ENCODE data around the gene MTFMT.

The MTFMT gene

DNA sequence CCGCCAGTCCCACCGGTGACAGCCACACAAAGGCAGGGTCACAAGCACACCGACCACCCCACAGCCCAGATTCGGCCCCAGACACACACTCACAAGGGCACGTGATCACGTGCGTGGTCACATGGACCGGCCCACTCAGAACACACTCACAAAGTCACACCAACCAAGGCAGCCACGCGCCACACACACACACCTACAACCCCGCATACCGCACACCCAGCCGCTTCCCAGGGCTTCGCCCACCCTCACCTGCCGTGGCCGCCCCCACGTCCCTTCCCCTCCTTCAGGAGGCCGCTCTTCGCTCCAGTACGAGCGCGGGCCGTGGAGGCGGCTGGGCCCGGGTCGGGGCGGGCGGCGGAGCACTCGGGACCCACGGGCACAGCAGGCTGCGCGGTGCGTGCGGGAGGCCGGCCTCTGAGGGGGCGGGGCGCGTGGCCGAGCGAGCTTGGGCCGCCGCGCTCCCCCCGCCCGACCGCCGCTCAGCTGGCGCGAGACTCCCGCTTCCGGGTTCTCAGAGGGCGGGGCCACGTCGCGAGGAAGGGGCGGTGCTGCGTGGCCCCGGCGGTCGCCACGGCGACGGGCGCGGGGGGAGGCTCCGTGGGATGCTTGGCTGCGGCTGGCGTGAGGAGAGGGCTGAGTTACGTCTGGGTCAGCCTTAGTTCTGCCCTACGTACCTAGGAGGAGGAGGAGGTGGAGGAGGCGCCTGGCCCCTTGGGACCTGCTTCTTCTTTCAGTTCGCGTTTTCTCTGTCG, 39.8 kb downstream of the MTFMT start, which contains the start of gene SPG21:
TSS of gene SPG21 (minus strand) at position 499 of the 752 bp plus-strand sequence. CDS start 6,345 bp downstream, outside the sequence.
- DNase-seq (ENCODE audit: extremely low read depth in 1 of 2, low read depth in 1 of 2), result peak; percentile 83 to 86

DNA sequence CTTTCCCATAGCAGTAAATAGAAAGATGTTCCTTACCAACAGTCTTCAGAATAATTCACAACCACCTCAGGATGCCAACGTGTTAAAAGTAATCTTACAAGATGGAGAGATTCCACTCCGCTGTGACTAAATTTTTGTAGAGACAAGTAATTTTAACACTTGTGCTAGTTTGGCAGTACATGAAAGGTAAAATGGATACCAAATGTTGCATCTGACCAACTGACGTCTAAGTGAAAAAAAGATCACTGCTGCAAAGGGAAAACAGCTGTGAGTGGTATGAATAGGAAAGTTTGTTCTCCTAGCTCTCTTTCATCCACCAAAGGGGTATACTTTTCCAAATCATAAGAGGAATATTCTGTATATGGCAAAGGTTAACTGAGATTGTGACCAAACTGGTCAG, 42.3 kb downstream of the MTFMT start:
- DNase-seq (ENCODE audit: extremely low read depth in 1 of 2, low read depth in 1 of 2), result no peak

DNA sequence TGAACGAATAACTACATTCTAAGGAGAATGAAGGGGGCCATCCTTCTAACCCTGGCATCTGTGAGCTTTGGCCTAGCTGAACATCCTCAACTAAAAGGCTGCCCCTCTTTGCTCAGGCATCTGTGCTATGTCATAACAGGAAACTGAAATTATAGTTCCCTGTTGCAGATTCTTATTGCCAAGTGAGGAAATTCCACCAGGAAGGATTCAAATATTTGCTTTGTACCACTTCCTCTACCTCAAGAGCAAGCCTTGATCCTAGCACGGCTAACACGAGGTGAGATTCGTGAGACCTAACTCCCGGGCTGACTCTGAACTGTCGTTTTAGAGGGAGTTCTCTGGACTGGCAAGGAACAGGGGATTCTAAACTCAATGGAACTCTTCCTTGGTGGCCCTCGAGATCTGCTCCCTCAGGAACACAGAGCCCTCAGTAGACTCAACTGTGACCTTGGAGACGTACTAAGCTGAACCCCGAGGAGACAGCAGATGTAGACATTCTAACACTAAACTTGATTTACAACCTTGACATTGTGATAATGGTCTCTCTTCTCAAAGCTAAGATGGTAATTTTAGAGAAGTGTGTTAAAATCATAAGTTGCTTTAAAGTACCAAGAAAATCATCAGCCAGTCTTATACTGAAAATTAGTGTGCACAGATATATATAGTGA, 43.9 kb downstream of the MTFMT start:
- DNase-seq (ENCODE audit: extremely low read depth in 1 of 2, low read depth in 1 of 2), result no peak

DNA sequence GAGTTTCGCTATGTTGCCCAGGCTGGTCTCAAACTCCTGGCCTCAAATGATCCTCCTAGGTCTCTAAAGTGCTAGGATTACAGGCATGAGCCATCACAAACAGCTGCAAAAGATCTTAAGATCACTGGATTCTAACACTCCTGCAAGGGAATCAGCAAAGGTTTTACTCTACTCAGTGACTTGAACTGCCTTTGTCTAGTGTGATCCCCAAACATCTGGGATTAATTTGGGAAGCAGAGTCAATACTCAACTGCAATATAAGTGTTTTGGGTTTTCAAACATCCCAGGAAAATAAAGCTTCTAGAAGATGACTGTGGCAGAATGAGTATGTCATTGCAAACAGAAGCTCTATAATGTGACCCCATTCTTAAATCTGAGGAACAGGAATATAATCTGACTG, 47.0 kb downstream of the MTFMT start:
- DNase-seq (ENCODE audit: extremely low read depth in 1 of 2, low read depth in 1 of 2), result no peak

DNA sequence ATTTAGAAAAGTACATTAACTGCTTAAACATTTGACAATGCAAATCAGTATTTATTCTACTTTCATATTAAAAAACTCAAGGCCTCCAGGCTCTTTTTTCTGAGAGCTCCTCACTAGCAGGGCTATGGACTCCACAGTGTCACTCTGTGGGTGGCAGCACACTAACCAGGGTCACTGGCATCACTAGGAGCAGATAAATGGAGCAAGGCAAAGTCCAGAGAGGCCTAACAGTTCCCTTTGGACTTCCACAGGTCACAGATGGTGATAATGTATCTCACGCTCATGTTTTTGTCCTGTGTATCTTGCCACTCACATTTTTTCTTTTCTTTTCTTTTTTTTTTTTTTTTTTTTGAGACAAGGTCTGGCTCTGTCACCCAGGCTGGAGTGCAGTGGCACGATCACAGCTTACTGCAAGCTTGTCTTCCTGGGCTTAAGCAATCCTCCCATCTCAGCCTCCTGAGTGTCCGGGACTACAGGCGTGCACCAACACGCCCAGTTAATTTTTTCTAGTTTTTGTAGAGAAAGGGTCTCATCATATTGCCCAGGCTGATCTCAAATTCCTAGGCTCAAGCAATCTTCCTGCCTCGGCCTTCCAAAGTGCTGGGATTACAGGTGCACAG, 47.5 kb downstream of the MTFMT start:
- DNase-seq (ENCODE audit: extremely low read depth in 1 of 2, low read depth in 1 of 2), result no peak

DNA sequence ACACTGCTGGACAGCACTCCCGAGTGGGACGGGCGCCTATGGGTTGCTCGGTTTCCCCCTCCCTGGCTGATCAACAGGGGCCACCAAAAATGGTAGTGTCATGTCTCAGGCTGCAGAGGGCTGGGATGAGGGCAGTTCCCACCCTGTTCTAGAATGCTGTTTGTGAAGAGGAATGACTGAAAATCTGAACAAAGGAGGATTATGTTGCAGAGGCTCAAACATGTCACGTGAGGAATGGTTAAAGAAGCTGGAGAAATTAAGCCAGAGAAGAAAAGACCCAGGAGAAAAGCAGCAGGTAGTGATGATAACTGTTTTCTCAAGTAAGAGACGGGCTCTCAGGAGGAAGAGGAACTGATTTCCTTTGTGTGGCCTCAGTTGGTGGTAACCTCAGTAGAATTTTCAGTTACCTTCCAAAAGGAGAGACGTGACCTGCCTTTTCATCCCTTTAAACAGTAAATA, 50.2 kb downstream of the MTFMT start:
- DNase-seq (ENCODE audit: extremely low read depth in 1 of 2, low read depth in 1 of 2), result no peak

DNA sequence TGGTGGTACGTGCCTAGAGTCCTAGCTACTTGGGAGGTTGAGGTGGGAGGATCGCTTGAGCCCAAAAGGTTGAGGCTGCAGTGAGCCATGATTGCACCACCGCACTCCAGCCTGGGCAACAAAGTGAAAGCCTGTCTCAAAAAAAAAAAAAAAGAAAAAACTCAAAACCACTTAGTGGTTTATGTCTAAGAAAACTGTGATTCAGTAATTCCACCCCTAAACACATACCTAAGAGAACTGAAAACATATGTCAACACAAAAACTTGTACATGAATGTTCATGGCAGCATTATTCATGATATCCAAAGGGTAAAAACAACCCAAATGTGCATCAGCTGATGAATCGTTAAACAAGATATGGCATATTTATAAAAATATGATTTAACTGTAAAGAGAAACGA, 54.0 kb downstream of the MTFMT start:
- DNase-seq (ENCODE audit: extremely low read depth in 1 of 2, low read depth in 1 of 2), result no peak

DNA sequence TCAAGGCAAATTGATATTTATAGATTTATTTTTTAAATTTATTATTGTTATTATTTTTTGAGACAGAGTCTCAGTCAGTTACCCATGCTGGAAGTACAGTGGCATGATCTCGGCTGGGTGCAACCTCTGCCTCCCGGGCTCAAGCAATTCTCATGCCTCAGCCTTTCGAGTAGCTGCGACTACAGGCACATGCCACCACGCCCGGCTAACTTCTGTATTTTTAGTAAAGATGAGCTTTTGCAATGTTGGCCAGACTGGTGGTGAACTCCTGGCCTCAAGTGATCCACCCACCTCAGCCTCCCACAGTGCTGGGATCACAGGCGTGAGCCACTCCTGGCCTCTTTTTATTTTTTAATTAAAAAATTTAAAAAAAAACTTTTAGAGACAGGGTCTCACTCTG, 58.7 kb downstream of the MTFMT start:
- no peak for DNase-seq (ENCODE audit: extremely low read depth in 1 of 2, low read depth in 1 of 2)

DNA sequence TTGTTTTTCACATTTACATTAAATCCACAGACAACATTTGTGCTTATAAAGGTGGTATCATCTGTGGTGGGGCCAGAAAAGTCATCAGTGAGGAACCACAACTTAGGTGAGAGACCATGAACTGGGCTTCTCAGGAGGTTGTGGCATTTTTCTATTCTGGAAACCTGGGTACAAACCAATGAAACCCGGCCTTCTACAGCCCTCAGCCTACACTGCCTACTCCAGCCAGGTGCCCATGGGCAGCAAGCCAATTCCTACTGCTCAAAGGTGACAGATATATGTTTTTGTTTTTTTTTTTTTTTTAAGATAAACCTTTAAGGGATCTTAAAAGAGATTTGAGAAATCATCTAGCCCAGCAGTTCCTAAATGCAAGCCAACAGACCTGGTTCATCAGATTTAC, 60.0 kb downstream of the MTFMT start:
- no peak for DNase-seq (ENCODE audit: extremely low read depth in 1 of 2, low read depth in 1 of 2)

DNA sequence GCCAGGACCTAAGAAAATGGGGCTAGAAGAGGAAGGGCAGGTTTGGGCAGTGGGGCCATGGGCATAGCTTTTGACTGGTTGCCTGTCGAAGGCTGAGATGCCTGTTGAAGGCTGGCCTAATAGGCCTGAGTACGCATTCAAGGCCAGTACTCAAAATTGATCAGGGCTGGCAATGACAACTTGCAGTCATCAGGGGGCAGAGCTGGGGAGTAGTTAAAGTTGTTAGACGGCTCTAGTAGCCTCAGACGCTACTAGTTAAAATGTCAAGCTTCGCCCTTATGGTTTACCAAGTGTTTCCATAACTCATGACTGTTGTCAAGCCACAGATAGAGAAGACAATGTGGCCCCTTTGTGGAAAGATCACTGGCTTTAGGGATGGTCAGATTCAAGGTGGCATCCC, 68.4 kb downstream of the MTFMT start:
- no peak for DNase-seq (ENCODE audit: extremely low read depth in 1 of 2, low read depth in 1 of 2)

DNA sequence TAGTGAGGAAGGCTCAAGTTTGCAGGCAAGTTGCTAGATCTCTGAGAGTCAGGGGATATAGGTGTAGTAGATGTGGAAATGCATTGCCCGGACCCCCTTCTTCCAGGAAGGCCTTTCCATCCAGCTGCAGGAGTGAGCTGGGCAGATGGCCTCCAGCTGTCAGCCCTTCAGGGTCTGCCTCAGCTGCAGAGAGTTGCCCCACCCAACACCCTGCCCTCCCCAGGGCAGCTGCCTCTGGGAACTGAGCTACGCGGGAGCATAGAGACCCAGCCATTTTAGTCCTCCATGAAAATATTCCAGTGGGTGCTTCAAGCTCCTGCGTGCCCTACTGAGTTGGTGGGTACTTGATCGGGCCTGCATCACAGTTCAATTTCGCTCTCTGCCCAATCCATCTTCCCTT, 69.3 kb downstream of the MTFMT start:
- no peak for DNase-seq (ENCODE audit: extremely low read depth in 1 of 2, low read depth in 1 of 2)

DNA sequence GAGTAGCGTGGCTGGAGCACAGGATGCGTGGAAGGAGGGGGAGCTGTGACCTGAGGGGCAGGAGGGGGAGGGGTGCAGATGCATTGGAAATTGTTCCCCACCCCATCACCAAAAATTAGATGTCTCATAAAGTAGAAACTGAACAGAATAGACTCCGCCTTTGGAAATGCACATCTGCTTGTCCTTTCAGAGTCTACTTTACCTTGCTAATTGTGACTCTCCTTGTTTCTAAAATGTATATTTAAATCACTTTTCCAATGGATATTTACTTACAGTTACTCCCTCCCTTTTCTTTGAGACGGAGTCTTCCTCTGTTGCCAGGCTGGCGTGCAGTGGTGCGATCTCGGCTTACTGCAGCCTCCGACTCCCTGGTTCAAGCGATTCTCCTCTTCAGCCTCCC, 70.3 kb downstream of the MTFMT start:
- no peak for DNase-seq (ENCODE audit: extremely low read depth in 1 of 2, low read depth in 1 of 2)

DNA sequence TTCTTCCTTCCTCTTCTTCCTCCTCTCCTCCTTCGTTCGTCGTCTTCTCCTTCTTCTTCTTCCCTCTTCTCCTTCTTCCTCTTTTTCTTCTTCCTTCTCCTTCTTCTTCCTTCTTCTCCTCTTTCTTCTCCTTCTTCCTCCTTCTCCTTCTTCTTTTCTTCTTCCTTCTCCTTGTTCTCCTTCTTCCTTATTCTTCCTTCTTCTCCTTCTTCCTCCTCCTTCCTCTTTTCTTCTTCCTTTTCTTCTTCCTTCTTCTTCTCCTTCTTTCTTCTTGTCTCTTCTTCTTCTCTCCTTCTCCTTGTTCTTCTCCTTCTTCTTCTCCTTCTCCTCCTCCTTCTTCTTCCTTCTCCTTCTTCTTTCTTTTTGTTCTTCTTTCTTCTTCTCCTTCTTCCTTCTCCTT, 75.0 kb downstream of the MTFMT start:
- DNase-seq (ENCODE audit: extremely low read depth in 1 of 2, low read depth in 1 of 2), result no peak

DNA sequence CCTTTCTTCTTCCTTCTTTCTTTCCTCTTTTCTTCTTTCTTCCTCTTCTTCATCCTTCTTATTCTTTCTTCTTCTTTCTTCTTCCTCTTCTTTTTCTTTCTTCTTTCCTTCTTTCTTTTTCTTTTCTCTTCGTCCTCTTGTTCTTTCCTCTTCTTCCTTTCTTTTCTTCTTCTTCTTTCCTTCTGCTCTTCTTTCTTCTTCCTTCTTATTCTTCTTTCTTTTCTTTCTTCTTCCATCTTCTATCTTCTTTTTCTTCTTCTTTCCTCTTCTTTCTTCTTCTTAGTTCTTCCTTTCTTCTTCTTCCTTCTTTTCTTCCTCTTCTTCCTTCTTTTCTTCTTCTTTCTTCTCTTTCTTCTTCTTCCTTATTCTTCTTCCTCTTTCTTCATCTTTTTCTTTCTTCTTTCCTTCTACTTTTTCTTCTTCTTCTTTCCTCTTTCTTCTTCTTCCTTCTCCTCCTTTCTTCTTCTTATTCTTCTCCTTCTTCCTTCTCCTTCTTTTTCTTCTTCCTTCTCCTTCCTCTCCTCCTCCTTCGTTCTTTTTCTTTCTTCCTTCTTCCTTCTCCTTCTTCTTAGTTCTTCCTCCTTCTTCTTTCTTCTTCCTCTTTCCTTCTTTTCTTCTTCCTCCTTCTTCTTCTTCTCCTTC, 77.5 kb downstream of the MTFMT start:
- no peak for DNase-seq (ENCODE audit: extremely low read depth in 1 of 2, low read depth in 1 of 2)
